ENCODE measurements around the gene PALLD. TPM values are rescaled to one million over a fixed set of nuclear protein-coding genes. Genes with fewer than 3 reads are reported as not detected.

The PALLD gene
- polyA plus RNA-seq, 3 donors = 6.1 to 11.8 (median 9.9) TPM

DNA sequence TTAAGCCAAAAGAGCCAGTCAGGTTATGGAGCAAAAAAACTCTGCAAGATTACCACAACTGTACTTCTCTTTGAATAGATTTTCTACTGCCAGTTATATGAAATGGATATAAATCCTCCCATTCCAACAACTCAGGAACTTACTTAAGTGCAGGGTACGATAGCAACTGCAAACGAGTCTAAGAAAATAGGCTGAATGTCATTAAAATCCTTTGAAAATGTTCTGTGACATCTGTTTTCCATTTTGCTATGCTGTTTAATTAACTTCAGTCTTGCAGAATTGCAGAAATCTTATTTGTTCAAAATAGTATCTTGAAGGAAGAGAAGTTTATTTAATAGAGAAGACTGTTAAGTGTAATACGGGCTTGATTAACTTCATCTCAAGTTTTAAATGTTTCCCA lies 243.8 kb downstream of the PALLD start:
- Mint-ChIP-seq H3K9me3 (no peaks in the 10 kb centered on the region), H3K27me3 (ENCODE audit: low read depth in 3 of 3) (peaks cover 0 to 3% (median 1%) of the 10 kb centered on the region in 3 donors), H3K36me3 (no peaks in the 10 kb centered on the region), H3K27ac (no peak overlapping the region), H3K4me1 (peaks cover 13% of the 10 kb centered on the region), H3K4me3 (peak overlapping the region in 1 of 2 donors; percentile 16)
- DNase-seq = no peak
- no peak for TF ChIP-seq CTCF (IDR thresholded peaks at IDR 0.05)
- intact Hi-C loops (cut with micrococcal nuclease) = no loop called here
- WGBS (ENCODE audit: insufficient coverage) = no CpG with 5 or more reads among the region's 3 CpGs
- Histone ChIP-seq H3K9ac (ENCODE audit: insufficient read depth, low read length, poor library complexity, severe bottlenecking) (no peak overlapping the region), H3K4me2 (replicated peaks; ENCODE audit: extremely low read depth, low read length, poor library complexity, severe bottlenecking) (no peak overlapping the region), H3K27ac (ENCODE audit: low read depth in 1 of 2, low read length in 2 of 2) (no peak overlapping the region), H3K79me2 (ENCODE audit: insufficient read depth, low read length) (no peaks in the 10 kb centered on the region), H4K20me1 (ENCODE audit: insufficient read depth, low read length) (no peaks in the 10 kb centered on the region), H3K36me3 (replicated peaks in 1 of 2; ENCODE audit: control insufficient read depth in 1 of 2, insufficient read depth in 2 of 2, low read length in 2 of 2) (no peaks in the 10 kb centered on the region), H2AFZ (ENCODE audit: insufficient read depth, low read depth, low read length, poor library complexity, severe bottlenecking) (no peak overlapping the region), H3K9me3 (replicated peaks in 1 of 2; ENCODE audit: control insufficient read depth in 1 of 2, insufficient read depth in 1 of 2, low read length in 2 of 2) (no peaks in the 10 kb centered on the region), H3K4me3 (replicated peaks in 1 of 3; ENCODE audit: low read depth in 2 of 3, low read length in 3 of 3) (no peak overlapping the region), H3K27me3 (ENCODE audit: control insufficient read depth in 2 of 2, insufficient read depth in 2 of 2, low read length in 2 of 2) (no peaks in the 10 kb centered on the region), H3K4me1 (ENCODE audit: control insufficient read depth in 1 of 2, insufficient read depth in 2 of 2, low read length in 2 of 2) (peaks cover 7 to 13% of the 10 kb centered on the region in 2 donors)

DNA sequence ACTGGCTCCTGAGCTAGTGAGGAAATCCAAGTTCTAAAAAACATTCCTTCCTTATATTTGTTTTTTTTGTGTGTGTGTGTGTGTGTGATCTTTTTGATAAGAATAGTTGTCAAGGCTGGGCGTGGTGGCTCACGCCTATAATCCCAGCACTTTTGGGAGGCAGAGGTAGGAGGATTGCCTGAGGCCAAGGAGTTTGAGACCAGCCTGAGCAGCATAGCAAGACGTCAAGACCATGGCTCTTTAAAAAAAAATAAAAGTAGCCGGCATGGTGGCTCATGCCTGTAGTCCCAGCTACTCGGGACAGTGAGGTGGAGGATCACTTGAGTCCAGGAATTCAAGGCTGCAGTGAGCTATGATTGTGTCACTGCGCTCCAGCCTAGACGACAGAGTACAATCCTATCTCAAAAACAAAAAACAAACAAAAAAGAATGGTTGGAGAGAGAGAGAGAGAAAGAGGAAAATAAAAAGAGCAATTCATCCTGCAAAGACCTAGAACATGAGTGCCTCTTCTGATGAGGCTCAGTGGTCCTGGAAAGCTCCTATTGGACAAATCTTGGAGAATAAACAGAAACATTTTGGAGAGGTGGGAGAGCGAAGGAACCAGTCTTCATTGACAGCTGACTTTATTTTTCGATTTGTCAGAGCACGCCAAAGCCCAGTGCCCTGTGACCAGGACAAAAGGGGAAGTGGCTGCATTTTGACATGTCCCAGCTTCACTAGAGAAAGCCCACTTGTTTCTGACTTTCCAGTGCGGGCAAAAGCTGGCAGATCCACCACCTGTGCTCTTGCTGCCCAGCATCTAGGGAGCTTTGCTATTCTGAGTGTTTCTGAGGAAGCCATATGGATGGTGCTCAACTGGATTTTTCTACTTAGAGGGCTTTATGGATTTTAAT lies 244.7 kb downstream of the PALLD start:
- H3K79me2 ChIP-seq (ENCODE audit: insufficient read depth, low read length) = no peaks in the 10 kb centered on the region
- H2AFZ ChIP-seq (ENCODE audit: insufficient read depth, low read depth, low read length, poor library complexity, severe bottlenecking) = peak overlapping the region; percentile 35
- H3K27me3 ChIP-seq (ENCODE audit: control insufficient read depth in 2 of 2, insufficient read depth in 2 of 2, low read length in 2 of 2) = no peaks in the 10 kb centered on the region
- H3K27ac ChIP-seq (ENCODE audit: low read depth in 1 of 2, low read length in 2 of 2) = peak overlapping the region in 1 of 2 donors; percentile 14
- H3K36me3 Mint-ChIP-seq = no peaks in the 10 kb centered on the region
- H3K9me3 Mint-ChIP-seq = peaks cover 0 to 4% (median 0%) of the 10 kb centered on the region in 7 donors
- 70% methylated on average over 8 of the region's 11 CpGs for WGBS (ENCODE audit: insufficient coverage)
- intact Hi-C loops (cut with micrococcal nuclease) = no loop called here
- peak overlapping the region in 1 of 3 experiments; percentile 35 for H3K4me3 ChIP-seq (replicated peaks in 1 of 3; ENCODE audit: low read depth in 2 of 3, low read length in 3 of 3)
- TF ChIP-seq CTCF (IDR thresholded peaks at IDR 0.05) = no peak
- H3K27me3 Mint-ChIP-seq (ENCODE audit: low read depth in 3 of 3) = peaks cover 0 to 2% (median 1%) of the 10 kb centered on the region in 3 donors
- H3K4me1 ChIP-seq (ENCODE audit: control insufficient read depth in 1 of 2, insufficient read depth in 2 of 2, low read length in 2 of 2) = peaks cover 7 to 13% of the 10 kb centered on the region in 2 donors
- H3K27ac Mint-ChIP-seq = peak overlapping the region in 5 of 7 donors; percentile 59 to 81 (median 73)
- H3K4me2 ChIP-seq (replicated peaks; ENCODE audit: extremely low read depth, low read length, poor library complexity, severe bottlenecking) = peak overlapping the region; percentile 12
- no peaks in the 10 kb centered on the region for H3K36me3 ChIP-seq (replicated peaks in 1 of 2; ENCODE audit: control insufficient read depth in 1 of 2, insufficient read depth in 2 of 2, low read length in 2 of 2)
- DNase-seq = peak; percentile 53 to 87 (median 71)
- no peaks in the 10 kb centered on the region for H4K20me1 ChIP-seq (ENCODE audit: insufficient read depth, low read length)
- H3K9ac ChIP-seq (ENCODE audit: insufficient read depth, low read length, poor library complexity, severe bottlenecking) = no peak overlapping the region
- no peaks in the 10 kb centered on the region for H3K9me3 ChIP-seq (replicated peaks in 1 of 2; ENCODE audit: control insufficient read depth in 1 of 2, insufficient read depth in 1 of 2, low read length in 2 of 2)
- H3K4me3 Mint-ChIP-seq = peak overlapping the region in 1 of 2 donors; percentile 86
- peaks cover 13% of the 10 kb centered on the region for H3K4me1 Mint-ChIP-seq

Measured in CD14-positive monocyte (primary cell).